TTC549 (cell line): ENCODE data around the gene HS3ST3B1.

Experiments used
- FAIRE-seq: peaks from 2 replicates; lab custom pipeline; 2012; peaks lifted over from hg19 to GRCh38; lab: Jason Lieb, UNC

The HS3ST3B1 gene

GRCh38 chr17:14303343-14304221 lies 2.7 kb downstream of the HS3ST3B1 start:
- FAIRE-seq: no peak

GRCh38 chr17:14304222-14304772 lies 3.4 kb downstream of the HS3ST3B1 start:
- no peak for FAIRE-seq

GRCh38 chr17:14304773-14305517 lies 4.1 kb downstream of the HS3ST3B1 start:
- FAIRE-seq: no peak

GRCh38 chr17:14305785-14306496 lies 5.1 kb downstream of the HS3ST3B1 start:
- FAIRE-seq: no peak

- FAIRE-seq: no peak
Observed at GRCh38 chr17:14306596-14306995, 5.7 kb downstream of the HS3ST3B1 start.

GRCh38 chr17:14307560-14308024 lies 6.7 kb downstream of the HS3ST3B1 start:
- FAIRE-seq: no peak

- no peak for FAIRE-seq
Observed at GRCh38 chr17:14308636-14308964, 7.7 kb downstream of the HS3ST3B1 start.

- FAIRE-seq: no peak
Observed at GRCh38 chr17:14308965-14309879, 8.3 kb downstream of the HS3ST3B1 start.

- FAIRE-seq: no peak
Observed at GRCh38 chr17:14310101-14310500, 9.2 kb downstream of the HS3ST3B1 start.

- no peak for FAIRE-seq
Observed at GRCh38 chr17:14310605-14311004, 9.7 kb downstream of the HS3ST3B1 start.

- FAIRE-seq: no peak
Observed at GRCh38 chr17:14311186-14311705, 10.4 kb downstream of the HS3ST3B1 start.

- FAIRE-seq: no peak
Observed at GRCh38 chr17:14311981-14312380, 11.1 kb downstream of the HS3ST3B1 start.

GRCh38 chr17:14312522-14312921 lies 11.6 kb downstream of the HS3ST3B1 start:
- FAIRE-seq: no peak

GRCh38 chr17:14316126-14316832 lies 15.4 kb downstream of the HS3ST3B1 start:
- no peak for FAIRE-seq

GRCh38 chr17:14317383-14317782 lies 16.5 kb downstream of the HS3ST3B1 start:
- FAIRE-seq: no peak

GRCh38 chr17:14318109-14318917 lies 17.4 kb downstream of the HS3ST3B1 start:
- FAIRE-seq: no peak

GRCh38 chr17:14318918-14319205 lies 18.0 kb downstream of the HS3ST3B1 start:
- no peak for FAIRE-seq

- no peak for FAIRE-seq
Observed at GRCh38 chr17:14320098-14320497, 19.2 kb downstream of the HS3ST3B1 start.

GRCh38 chr17:14320734-14321475 lies 20.0 kb downstream of the HS3ST3B1 start:
- no peak for FAIRE-seq
